ENCODE measurements around the gene FAM168A.

DNA sequence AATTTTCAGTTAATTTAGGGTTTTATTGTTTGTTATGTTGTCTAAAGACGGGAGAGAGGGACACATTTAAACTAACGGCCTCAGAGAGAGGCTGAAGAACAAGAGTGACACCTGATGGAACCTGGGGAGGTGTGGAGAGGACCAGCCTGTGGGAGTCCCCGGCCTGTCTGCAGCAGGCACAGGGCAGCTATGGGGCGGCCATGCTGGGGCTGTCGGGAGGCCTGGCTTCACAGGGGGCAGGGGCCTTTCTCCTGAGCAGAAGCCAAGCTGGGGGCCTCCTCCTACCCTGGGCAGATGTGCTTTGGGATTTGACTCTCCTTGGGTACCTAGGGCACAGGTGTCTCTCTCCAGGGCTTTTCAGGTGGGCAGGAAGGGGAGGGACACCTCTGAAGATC is 199.8 kb downstream of the FAM168A start:
- TF ChIP-seq, protein P1, sequence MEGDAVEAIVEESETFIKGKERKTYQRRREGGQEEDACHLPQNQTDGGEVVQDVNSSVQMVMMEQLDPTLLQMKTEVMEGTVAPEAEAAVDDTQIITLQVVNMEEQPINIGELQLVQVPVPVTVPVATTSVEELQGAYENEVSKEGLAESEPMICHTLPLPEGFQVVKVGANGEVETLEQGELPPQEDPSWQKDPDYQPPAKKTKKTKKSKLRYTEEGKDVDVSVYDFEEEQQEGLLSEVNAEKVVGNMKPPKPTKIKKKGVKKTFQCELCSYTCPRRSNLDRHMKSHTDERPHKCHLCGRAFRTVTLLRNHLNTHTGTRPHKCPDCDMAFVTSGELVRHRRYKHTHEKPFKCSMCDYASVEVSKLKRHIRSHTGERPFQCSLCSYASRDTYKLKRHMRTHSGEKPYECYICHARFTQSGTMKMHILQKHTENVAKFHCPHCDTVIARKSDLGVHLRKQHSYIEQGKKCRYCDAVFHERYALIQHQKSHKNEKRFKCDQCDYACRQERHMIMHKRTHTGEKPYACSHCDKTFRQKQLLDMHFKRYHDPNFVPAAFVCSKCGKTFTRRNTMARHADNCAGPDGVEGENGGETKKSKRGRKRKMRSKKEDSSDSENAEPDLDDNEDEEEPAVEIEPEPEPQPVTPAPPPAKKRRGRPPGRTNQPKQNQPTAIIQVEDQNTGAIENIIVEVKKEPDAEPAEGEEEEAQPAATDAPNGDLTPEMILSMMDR (IDR thresholded peaks at IDR 0.05) = no peak
- TF ChIP-seq EZH2 (IDR thresholded peaks at IDR 0.05) = no peak
- TF ChIP-seq EZH2phosphoT487 (IDR thresholded peaks at IDR 0.05) = no peak
